H1 (cell line): ENCODE measurements around the gene AREG. TPM values are rescaled to one million over a fixed set of nuclear protein-coding genes. Genes with fewer than 3 reads are reported as not detected.

Source experiments
- ASH2L ChIP-seq: fragments of 200-600, 300-600 bp; sonication (generic); IDR thresholded peaks from one replicate; pipeline ENCODE4 v1.7.1; 2017; ENCODE audit warnings: low read length
- BACH1 ChIP-seq: IDR thresholded peaks from 2 replicates; pipeline ENCODE4 v1.6.1; 2012; ENCODE audit warnings: low read length, improper control_type of control experiment
- CBX8 ChIP-seq: fragments of 300-800, 300-1000 bp; sonication (generic); IDR thresholded peaks from 2 replicates; pipeline ENCODE4 v1.7.1; 2016; ENCODE audit warnings: low read depth, low read length, borderline replicate concordance
- POLR2AphosphoS5 ChIP-seq: IDR thresholded peaks from 2 replicates; pipeline ENCODE4 v1.6.1; 2011; ENCODE audit warnings: low read depth, low read length
- polyA plus RNA-seq, 7 experiments: library from polyadenylated mRNA; depleted of rRNA in 3 of 7; stranded (reverse) in 5 of 7; unstranded in 2 of 7; fragments of >200 nt in 5 of 7; fragments of 200-250 nt in 2 of 7; gene quantifications; 1 replicate in 5 of 7; 2 replicates in 1 of 7; 4 replicates in 1 of 7; pipeline versions ENCODE4 v1.2.1 to v1.2.3, GENCODE V29; 2011 to 2013; ENCODE audit warnings: missing spikeins in 2 of 7, mixed read lengths in 2 of 7
- total RNA-seq: library from RNA; stranded (reverse); fragmentation: NEBNext Ultra II Directional; extraction: Animal tissue kit (Norgen Biotek cat#: 25700); gene quantifications from 2 replicates; pipeline ENCODE4 v1.2.1, GENCODE V29; 2021

The AREG gene
- total and polyA plus RNA-seq, 2 of the 8 experiments (the other 6 are each of a cell fraction or from before 2014, with no cell fraction given): not detected

DNA sequence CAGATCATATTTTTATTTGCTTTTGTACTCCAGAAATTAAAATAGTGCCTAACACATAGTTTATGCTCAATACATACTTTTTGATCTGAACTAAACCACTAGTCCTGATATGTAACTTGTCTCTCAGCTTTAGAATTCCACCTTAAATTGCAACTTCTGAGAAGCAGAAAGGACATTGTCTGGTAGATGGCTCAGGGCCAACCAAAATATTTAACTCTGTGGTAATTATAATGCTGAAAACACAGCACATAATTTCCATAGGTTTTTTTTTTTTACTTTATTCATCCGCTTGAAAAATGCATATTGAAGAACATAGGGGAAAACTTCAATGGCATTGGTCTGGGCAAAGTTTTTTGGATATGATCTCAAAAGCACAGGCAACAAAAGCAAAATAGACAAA lies 59.3 kb downstream of the AREG start (continued):
- no peak for TF ChIP-seq CBX8
- TF ChIP-seq BACH1: no peak
- TF ChIP-seq POLR2AphosphoS5: no peak
- no peak for TF ChIP-seq ASH2L

Other genes with a start within 250 kb of the AREG start
- not detected in 2 replicates for gene EPGN, start 136.7 kb upstream of the AREG start, total RNA-seq
- gene EPGN, start 136.7 kb upstream of the AREG start, polyA plus RNA-seq (2011; rRNA removed): not detected in 2 replicates
- gene EREG, start 80.0 kb upstream of the AREG start, total RNA-seq: not detected in 2 replicates
- gene EREG, start 80.0 kb upstream of the AREG start, polyA plus RNA-seq (2011; rRNA removed): not detected in 2 replicates